ENCODE measurements around the gene RGL4.
"Not testable (repeated sequence)": the region's sequence is repeated elsewhere in the genome, so short reads cannot be mapped to it uniquely, and the experiment has no call there.

The RGL4 gene

DNA sequence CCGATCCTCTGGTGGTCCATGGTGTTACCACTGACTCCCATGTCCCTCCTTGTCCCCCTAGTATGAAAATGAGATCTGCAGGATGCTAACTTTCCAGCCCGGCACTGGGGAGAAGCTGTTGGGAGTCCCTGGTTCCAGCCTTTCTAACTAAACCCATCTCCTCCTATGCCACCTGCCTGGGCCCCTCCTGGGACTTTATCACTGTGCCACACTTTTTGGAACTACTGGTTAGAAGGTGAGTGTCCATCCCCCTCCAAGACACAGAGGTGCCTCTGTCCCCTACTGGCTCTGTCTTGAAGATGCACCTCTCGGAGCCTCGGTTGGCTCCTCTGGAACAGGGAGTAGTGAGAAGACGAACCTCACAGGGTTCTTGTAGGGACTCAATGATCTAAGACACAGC, at the start of gene RGL4:
Gene RGL4, plus strand, starts transcription at position 301 of the 400 bp plus-strand sequence. CDS start 1,018 bp downstream, outside the sequence.
- no peak for TF ChIP-seq CTCF (IDR thresholded peaks at IDR 0.05; ENCODE audit: borderline replicate concordance, insufficient read depth, low read depth, low read length)
- H3K4me3 ChIP-seq (ENCODE audit: low read depth, low read length), result no peak within 1 kb of the TSS

DNA sequence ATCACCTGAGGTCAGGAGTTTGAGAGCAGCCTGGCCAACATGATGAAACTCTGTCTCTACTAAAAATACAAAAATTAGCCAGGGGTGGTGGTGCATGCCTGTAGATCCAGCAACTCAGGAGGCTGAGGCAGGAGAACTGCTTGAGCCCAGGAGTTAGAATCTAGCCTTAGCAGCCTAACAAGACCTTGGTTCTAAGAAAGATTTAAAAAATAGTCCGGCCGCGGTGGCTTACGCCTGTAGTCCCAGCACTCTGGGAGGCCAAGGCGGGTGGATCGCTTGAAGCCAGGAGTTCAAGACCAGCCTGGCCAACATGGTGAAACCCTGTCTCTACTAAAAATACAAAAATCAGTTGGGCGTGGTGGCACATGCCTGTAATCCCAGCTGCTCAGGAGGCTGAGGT, 44.3 kb upstream of the RGL4 start:
- H3K4me3 ChIP-seq (ENCODE audit: low read depth, low read length), result not testable (repeated sequence)

GRCh38 chr22:23649071-23649501, 41.7 kb upstream of the RGL4 start:
- no peak for TF ChIP-seq CTCF (IDR thresholded peaks at IDR 0.05; ENCODE audit: borderline replicate concordance, insufficient read depth, low read depth, low read length)
- H3K4me3 ChIP-seq (ENCODE audit: low read depth, low read length), result no peak overlapping the region

DNA sequence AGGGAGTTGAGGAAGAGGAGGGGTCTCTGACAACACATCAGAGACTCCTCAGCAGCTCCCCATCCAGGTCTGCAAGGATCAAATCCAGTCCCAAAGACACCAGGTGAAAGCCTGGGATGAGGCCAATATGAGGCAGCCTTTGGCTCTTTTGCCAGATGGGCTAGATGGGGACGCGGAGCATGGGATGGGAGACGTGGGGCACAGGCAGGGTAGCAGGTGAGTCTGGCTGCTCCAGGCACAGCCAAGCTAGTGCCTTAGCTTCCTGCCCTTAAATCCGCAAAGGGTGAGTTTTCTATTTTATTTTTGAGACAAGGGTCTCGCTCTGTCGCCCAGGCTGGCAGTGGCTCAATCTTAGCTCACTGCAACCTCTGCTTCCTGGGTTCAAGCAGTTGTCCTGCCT, 39.1 kb upstream of the RGL4 start:
- no peak overlapping the region for H3K4me3 ChIP-seq (ENCODE audit: low read depth, low read length)
- no peak for TF ChIP-seq CTCF (IDR thresholded peaks at IDR 0.05; ENCODE audit: borderline replicate concordance, insufficient read depth, low read depth, low read length)

DNA sequence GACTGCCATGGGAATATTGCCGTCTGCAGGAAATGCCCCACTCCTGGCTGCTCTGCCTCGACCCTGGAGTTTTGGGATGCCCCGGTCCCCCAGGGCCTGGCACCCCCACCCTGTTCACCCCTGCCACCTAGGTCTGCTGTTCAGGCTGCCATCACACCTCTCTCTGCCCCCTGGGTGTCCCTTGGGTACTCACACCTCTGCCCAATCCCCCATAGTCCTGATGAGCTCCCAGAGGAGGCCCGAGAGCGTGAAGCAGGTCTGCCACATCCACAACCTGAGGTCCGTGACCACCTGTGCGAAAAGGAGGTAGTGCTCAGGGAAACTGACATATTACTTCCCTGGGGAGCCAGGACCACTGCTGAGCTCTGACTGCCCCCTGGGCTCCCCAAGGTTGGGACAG, 38.5 kb upstream of the RGL4 start:
- no peak for TF ChIP-seq CTCF (IDR thresholded peaks at IDR 0.05; ENCODE audit: borderline replicate concordance, insufficient read depth, low read depth, low read length)
- no peak overlapping the region for H3K4me3 ChIP-seq (ENCODE audit: low read depth, low read length)

GRCh38 chr22:23652711-23653110, 38.1 kb upstream of the RGL4 start:
- no peak overlapping the region for H3K4me3 ChIP-seq (ENCODE audit: low read depth, low read length)
- no peak for TF ChIP-seq CTCF (IDR thresholded peaks at IDR 0.05; ENCODE audit: borderline replicate concordance, insufficient read depth, low read depth, low read length)

DNA sequence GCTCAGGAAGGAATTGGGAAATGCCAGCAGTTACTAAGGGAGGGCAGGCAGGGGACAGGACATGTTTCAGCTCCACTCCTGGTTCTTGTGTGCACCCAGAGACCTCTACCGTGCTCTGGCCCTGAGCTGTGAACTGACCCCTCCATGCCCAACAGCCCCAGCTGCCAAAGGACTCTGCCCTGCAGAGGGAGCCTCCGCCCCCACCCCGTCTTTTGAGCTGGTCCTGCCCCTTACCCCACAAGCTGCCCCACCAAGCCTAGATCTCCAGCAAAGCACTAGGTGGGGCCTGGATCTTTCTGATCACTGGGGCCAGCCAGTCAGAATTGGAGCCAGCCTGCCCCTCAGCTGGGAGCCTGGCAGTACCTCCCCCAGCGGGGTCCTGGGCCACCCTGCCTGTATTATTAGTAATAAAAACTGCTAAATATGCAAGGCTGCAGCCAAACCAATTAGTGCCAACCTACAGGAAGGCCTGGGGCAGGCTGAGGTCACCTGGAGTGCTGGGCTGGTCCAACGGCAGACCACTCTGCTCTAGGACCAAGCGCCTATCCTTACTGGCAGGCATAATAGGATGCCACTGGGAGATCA, 34.8 kb upstream of the RGL4 start:
- no peak for TF ChIP-seq CTCF (IDR thresholded peaks at IDR 0.05; ENCODE audit: borderline replicate concordance, insufficient read depth, low read depth, low read length)
- no peak overlapping the region for H3K4me3 ChIP-seq (ENCODE audit: low read depth, low read length)

DNA sequence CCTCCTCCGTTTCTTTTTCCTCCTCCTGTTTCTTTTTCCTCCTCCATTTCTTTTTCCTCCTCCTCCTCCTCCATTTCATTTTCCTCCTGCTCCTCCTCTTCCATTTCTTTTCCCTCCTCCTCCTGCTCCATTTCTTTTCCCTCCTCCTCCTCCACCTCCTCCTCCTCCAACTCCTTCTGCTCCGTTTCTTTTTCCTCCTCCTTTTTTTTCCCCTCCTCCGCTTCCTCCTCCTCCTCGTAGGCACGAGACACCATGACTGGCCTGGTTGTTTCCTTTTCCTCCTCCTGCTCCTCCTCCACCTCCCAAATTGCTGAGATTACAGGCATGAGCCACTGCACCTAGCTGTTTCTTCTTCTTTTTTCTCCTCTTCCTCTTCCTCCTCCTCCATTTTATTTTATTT, 33.1 kb upstream of the RGL4 start:
- TF ChIP-seq CTCF (IDR thresholded peaks at IDR 0.05; ENCODE audit: borderline replicate concordance, insufficient read depth, low read depth, low read length), result no peak

GRCh38 chr22:23660381-23660780, 30.4 kb upstream of the RGL4 start:
- not testable (repeated sequence) for H3K4me3 ChIP-seq (ENCODE audit: low read depth, low read length)

More for the DNA sequence above, 33.1 kb upstream of the RGL4 start:
- no peak overlapping the region for H3K4me3 ChIP-seq (ENCODE audit: low read depth, low read length)
